HCT116 (cell line): ENCODE results near the gene KRT79. TPM values are rescaled to one million over a fixed set of nuclear protein-coding genes. Genes with fewer than 3 reads are reported as not detected.

ENCODE experiments used
- ATAC-seq: fragments of 200-7000 bp; cut with Tn5 transposase; 2 replicates; pipeline ENCODE4 v1.9.1; 2020; ENCODE audit warnings: mild to moderate bottlenecking, moderate library complexity
- BruUV-seq: library from RNA; stranded (reverse); fragments of 400-500 nt; replicated peaks from 2 replicates; lab custom pipeline; 2021; lab: Mats Ljungman, UMichigan
- CTCF ChIA-PET: fragments of 300-600 bp; sonication (Branson Sonifier 250); formaldehyde crosslinking; loops from one replicate; lab custom pipeline; 2021; ENCODE audit warnings: antibody characterized with exemption; lab: Charles Lee
- POLR2A ChIA-PET: fragments of 300-600, 350-600 bp; sonication (Branson Sonifier 250); formaldehyde crosslinking; loops from one replicate; lab custom pipeline; 2021; ENCODE audit warnings: antibody characterized with exemption; lab: Charles Lee
- RAD21 ChIA-PET, 2 experiments: fragments of 300-600 bp; sonication (Branson Sonifier 250); formaldehyde crosslinking; loops; one replicate each; lab custom pipeline; 2023; ENCODE audit warnings: low total read pairs in 2 of 2; ENCODE audit not compliant: uncharacterized antibody in 2 of 2, unreplicated experiment in 2 of 2, low non-redundant PET in 1 of 2; lab: Charles Lee
- DNase-seq: peaks from one replicate; pipeline ENCODE4 v3.0.0-alpha.2; 2010; ENCODE audit warnings: low read depth, low spot score
- H2AFZ ChIP-seq: fragments of 200-600 bp; shearing (Covaris generic), sonication (generic); 2 replicates; pipeline ENCODE4 v1.6.1; 2017; ENCODE audit warnings: low read depth, mixed run types, mixed read lengths, antibody characterized with exemption, low read length; ENCODE audit not compliant: poor library complexity, severe bottlenecking
- H3K27ac ChIP-seq: 2 replicates; pipeline ENCODE4 v1.5.1; 2012; ENCODE audit warnings: low read depth, low read length
- H3K27me3 ChIP-seq: fragments of 200-600 bp; sonication (generic); 2 replicates; pipeline ENCODE4 v1.6.1; 2016; ENCODE audit warnings: mixed run types, low read length, mixed read lengths; ENCODE audit not compliant: insufficient read depth
- H3K36me3 ChIP-seq, 2 experiments: fragments of 200-500 bp in 1 of 2; fragments of 200-600 bp in 1 of 2; sonication (Bioruptor generic) in 1 of 2; sonication (generic) in 1 of 2; 2 replicates each; pipeline versions ENCODE4 v1.5.1 to v1.6.1; 2014 to 2016; ENCODE audit warnings: low read length in 2 of 2, inconsistent platforms in 1 of 2, mixed read lengths in 1 of 2, mixed run types in 1 of 2; ENCODE audit not compliant: insufficient read depth in 2 of 2, control insufficient read depth in 1 of 2
- H3K4me1 ChIP-seq, 2 experiments: fragments of 200-600 bp in 1 of 2; sonication (generic) in 1 of 2; 2 replicates each; pipeline versions ENCODE4 v1.5.1 to v1.6.1; 2012 to 2017; ENCODE audit warnings: low read length in 2 of 2, inconsistent platforms in 1 of 2, mild to moderate bottlenecking in 1 of 2, mixed read lengths in 1 of 2, mixed run types in 1 of 2, moderate library complexity in 1 of 2; ENCODE audit not compliant: insufficient read depth in 2 of 2, control insufficient read depth in 1 of 2
- H3K4me2 ChIP-seq: fragments of 200-600 bp; sonication (generic); 2 replicates; pipeline ENCODE4 v1.6.1; 2017; ENCODE audit warnings: mixed run types, low read length, mixed read lengths
- H3K4me3 ChIP-seq, 2 experiments: fragments of 200-600 bp in 1 of 2; sonication (generic) in 1 of 2; replicated peaks in 1 of 2; 2 replicates each; pipeline ENCODE4 v1.5.1; 2011 to 2016; ENCODE audit warnings: low read length in 2 of 2, control low read depth in 1 of 2, low read depth in 1 of 2, mild to moderate bottlenecking in 1 of 2, mixed read lengths in 1 of 2, mixed run types in 1 of 2
- H3K79me2 ChIP-seq: fragments of 200-600 bp; sonication (generic); 2 replicates; pipeline ENCODE4 v1.6.1; 2017; ENCODE audit warnings: mild to moderate bottlenecking, mixed run types, low read length, moderate library complexity, mixed read lengths; ENCODE audit not compliant: insufficient read depth
- H3K9ac ChIP-seq: fragments of 200-600 bp; sonication (generic); 2 replicates; pipeline ENCODE4 v1.6.1; 2016; ENCODE audit warnings: low read length, mixed read lengths
- H3K9me2 ChIP-seq: fragments of 200-600 bp; sonication (generic), shearing (Covaris generic); 2 replicates; pipeline ENCODE4 v1.6.1; 2017; ENCODE audit warnings: mixed run types, mild to moderate bottlenecking, moderate library complexity; ENCODE audit not compliant: insufficient read depth
- H3K9me3 ChIP-seq, 2 experiments: fragments of 200-500 bp in 1 of 2; fragments of 200-600 bp in 1 of 2; sonication (Bioruptor generic) in 1 of 2; sonication (generic) in 1 of 2; 2 replicates each; pipeline ENCODE4 v1.6.1; 2014 to 2017; ENCODE audit warnings: low read length in 2 of 2, mixed read lengths in 2 of 2, inconsistent platforms in 1 of 2, low read depth in 1 of 2, mild to moderate bottlenecking in 1 of 2, mixed run types in 1 of 2, moderate library complexity in 1 of 2; ENCODE audit not compliant: control insufficient read depth in 1 of 2, insufficient read depth in 1 of 2
- H4K20me1 ChIP-seq: fragments of 200-600 bp; sonication (generic), shearing (Covaris generic); 2 replicates; pipeline ENCODE4 v1.6.1; 2017; ENCODE audit warnings: mixed run types, mild to moderate bottlenecking, moderate library complexity; ENCODE audit not compliant: insufficient read depth
- EGR1 ChIP-seq: IDR thresholded peaks from 2 replicates; pipeline ENCODE4 v1.6.1; 2012; ENCODE audit warnings: low read depth
- FOSL1 ChIP-seq: IDR thresholded peaks from 2 replicates; pipeline ENCODE4 v1.6.1; 2012; ENCODE audit warnings: low read depth
- JUND ChIP-seq: IDR thresholded peaks from 2 replicates; pipeline ENCODE4 v1.6.1; 2012
- MAX ChIP-seq: IDR thresholded peaks from 2 replicates; pipeline ENCODE4 v1.6.1; 2012
- POLR2A ChIP-seq: IDR thresholded peaks from 2 replicates; pipeline ENCODE4 v1.7.0; 2011; ENCODE audit warnings: borderline replicate concordance; ENCODE audit not compliant: insufficient read depth, insufficient read length; ENCODE audit errors: extremely low read depth
- TCF7L2 ChIP-seq: IDR thresholded peaks from 2 replicates; pipeline ENCODE4 v1.7.0; 2011; ENCODE audit warnings: borderline replicate concordance, inconsistent platforms; ENCODE audit not compliant: insufficient read depth, insufficient read length; ENCODE audit errors: extremely low read depth
- YY1 ChIP-seq: IDR thresholded peaks from 2 replicates; pipeline ENCODE4 v1.6.1; 2011; ENCODE audit warnings: low read length, low read depth, moderate library complexity, mild to moderate bottlenecking; ENCODE audit not compliant: insufficient replicate concordance; ENCODE audit errors: extremely low read depth
- ZFX ChIP-seq: fragments of 450-650 bp; IDR thresholded peaks from 2 replicates; pipeline ENCODE4 v1.6.1; 2017
- ZNF274 ChIP-seq: fragments of 200-500 bp; sonication (Bioruptor generic); IDR thresholded peaks from 2 replicates; pipeline ENCODE4 v1.6.1; 2014; ENCODE audit warnings: mild to moderate bottlenecking, low read depth, low read length, inconsistent platforms
- intact Hi-C: fragments of 100-400 bp; cut with micrococcal nuclease; formaldehyde crosslinking; loops from 2 replicates; pipeline ENCODE4 v1.10.0; 2022
- total RNA-seq: library from RNA; stranded (reverse); gene quantifications from one replicate; pipeline ENCODE4 v1.2.1, GENCODE V29; 2021; ENCODE audit not compliant: unreplicated experiment
- TF ChIP-seq, protein P1 (sequence below): IDR thresholded peaks from 2 replicates; pipeline ENCODE4 v1.6.1; 2012; ENCODE audit warnings: low read depth

Gene KRT79
- total RNA-seq, 1 experiment from 2014 or later, result not detected

DNA sequence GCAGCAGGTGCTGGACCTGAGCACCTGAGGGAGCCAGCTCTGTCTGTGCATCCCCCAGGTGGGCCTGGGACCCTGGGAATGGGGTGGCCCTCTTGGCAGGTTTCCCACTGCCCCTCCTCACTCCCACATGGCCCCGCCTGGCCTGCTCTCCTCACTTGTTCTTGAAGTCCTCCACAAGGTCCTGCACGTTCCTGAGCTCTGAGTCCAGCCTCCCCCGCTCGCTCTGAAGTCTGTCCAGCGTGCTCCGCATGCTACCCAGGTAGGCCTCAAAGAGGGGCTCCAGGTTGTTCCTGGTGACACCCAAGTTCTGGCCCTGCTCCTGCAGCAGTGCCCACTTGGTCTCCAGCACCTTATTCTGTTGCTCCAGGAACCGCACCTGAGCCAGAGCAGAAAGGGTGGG lies 2.9 kb downstream of the KRT79 start:
- Histone ChIP-seq H3K4me1 (peaks cover 0 to 5% of the 10 kb centered on the region in 2 experiments; a peak in 1 of 4 replicates), H3K4me2 (no peak overlapping the region), H3K79me2 (no peaks in the 10 kb centered on the region), H3K9ac (no peak overlapping the region), H3K9me3 (no peaks in the 10 kb centered on the region), H3K9me2 (no peaks in the 10 kb centered on the region), H4K20me1 (no peaks in the 10 kb centered on the region), H3K27me3 (no peaks in the 10 kb centered on the region), H2AFZ (no peak overlapping the region), H3K4me3 (no peak overlapping the region), H3K27ac (no peak overlapping the region), H3K36me3 (no peaks in the 10 kb centered on the region)
- BruUV-seq, result no TSS peak
- intact Hi-C loops, result no loop called here
- ChIA-PET POLR2A (no interaction called here), CTCF (interaction anchor here (1.2 kb wide), 1 partner anchor 684 kb away, joined by 3 read pairs; no protein-coding TSS in a partner anchor), RAD21 (no interaction called here)
- TF ChIP-seq ZFX (no peak), JUND (no peak), MAX (no peak), EGR1 (no peak), YY1 (no peak), POLR2A (no peak), TCF7L2 (no peak), FOSL1 (no peak), ZNF274 (no peak)
- TF ChIP-seq, protein P1, sequence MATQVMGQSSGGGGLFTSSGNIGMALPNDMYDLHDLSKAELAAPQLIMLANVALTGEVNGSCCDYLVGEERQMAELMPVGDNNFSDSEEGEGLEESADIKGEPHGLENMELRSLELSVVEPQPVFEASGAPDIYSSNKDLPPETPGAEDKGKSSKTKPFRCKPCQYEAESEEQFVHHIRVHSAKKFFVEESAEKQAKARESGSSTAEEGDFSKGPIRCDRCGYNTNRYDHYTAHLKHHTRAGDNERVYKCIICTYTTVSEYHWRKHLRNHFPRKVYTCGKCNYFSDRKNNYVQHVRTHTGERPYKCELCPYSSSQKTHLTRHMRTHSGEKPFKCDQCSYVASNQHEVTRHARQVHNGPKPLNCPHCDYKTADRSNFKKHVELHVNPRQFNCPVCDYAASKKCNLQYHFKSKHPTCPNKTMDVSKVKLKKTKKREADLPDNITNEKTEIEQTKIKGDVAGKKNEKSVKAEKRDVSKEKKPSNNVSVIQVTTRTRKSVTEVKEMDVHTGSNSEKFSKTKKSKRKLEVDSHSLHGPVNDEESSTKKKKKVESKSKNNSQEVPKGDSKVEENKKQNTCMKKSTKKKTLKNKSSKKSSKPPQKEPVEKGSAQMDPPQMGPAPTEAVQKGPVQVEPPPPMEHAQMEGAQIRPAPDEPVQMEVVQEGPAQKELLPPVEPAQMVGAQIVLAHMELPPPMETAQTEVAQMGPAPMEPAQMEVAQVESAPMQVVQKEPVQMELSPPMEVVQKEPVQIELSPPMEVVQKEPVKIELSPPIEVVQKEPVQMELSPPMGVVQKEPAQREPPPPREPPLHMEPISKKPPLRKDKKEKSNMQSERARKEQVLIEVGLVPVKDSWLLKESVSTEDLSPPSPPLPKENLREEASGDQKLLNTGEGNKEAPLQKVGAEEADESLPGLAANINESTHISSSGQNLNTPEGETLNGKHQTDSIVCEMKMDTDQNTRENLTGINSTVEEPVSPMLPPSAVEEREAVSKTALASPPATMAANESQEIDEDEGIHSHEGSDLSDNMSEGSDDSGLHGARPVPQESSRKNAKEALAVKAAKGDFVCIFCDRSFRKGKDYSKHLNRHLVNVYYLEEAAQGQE, result no peak
- ATAC-seq, result no peak
- no peak for DNase-seq
